HepG2 (cell line): Measurements from ENCODE around the gene GPC4. TPM values are rescaled to one million over a fixed set of nuclear protein-coding genes. Genes with fewer than 3 reads are reported as not detected.

Source experiments
- ATAC-seq: fragments of 200-7000 bp; cut with Tn5 transposase; 3 replicates; pipeline ENCODE4 v1.9.1; 2020; ENCODE audit warnings: mild to moderate bottlenecking, moderate library complexity
- BruUV-seq: library from RNA; stranded (reverse); fragments of 400-500 nt; replicated peaks from 2 replicates; lab custom pipeline; 2021; lab: Mats Ljungman, UMichigan
- CTCF ChIA-PET: fragments of 300-600 bp; formaldehyde crosslinking; extraction: SDS; loops from one replicate; lab custom pipeline; 2021; ENCODE audit warnings: low total read pairs, inconsistent platforms, low intra/inter-chr PET ratio; lab: Yijun Ruan, JAX
- POLR2A ChIA-PET: fragments of 350-600 bp; sonication (Branson Sonifier 250); formaldehyde crosslinking; loops from one replicate; lab custom pipeline; 2020; ENCODE audit warnings: antibody characterized with exemption, inconsistent platforms; lab: Yijun Ruan, JAX
- DNase-seq: peaks from one replicate; pipeline ENCODE4 v3.0.0-alpha.2; 2015; ENCODE audit warnings: low spot score
- FAIRE-seq: peaks from 3 replicates; lab custom pipeline; 2011; peaks lifted over from hg19 to GRCh38; lab: Jason Lieb, UNC
- H2AFZ ChIP-seq: one replicate; pipeline ENCODE4 v1.6.1; 2011; ENCODE audit warnings: low read length, inconsistent platforms
- H3K27ac ChIP-seq: fragments of 300-600 bp; 3 replicates; pipeline ENCODE4 v1.8.0; 2011; ENCODE audit warnings: mixed run types, mild to moderate bottlenecking, mixed read lengths, low read length, inconsistent platforms; ENCODE audit not compliant: insufficient read depth; ENCODE audit errors: extremely low read length
- H3K27me3 ChIP-seq, 2 experiments: fragments of 200-600 bp in 1 of 2; 2 replicates in 1 of 2; 3 replicates in 1 of 2; pipeline versions ENCODE4 v1.6.0 to v1.8.0; 2011; ENCODE audit warnings: low read length in 2 of 2, mild to moderate bottlenecking in 2 of 2, moderate library complexity in 2 of 2, inconsistent platforms in 1 of 2; ENCODE audit not compliant: insufficient read depth in 2 of 2, control insufficient read depth in 1 of 2
- H3K36me3 ChIP-seq, 2 experiments: fragments of 200-600 bp in 1 of 2; replicated peaks in 1 of 2; 2 replicates in 1 of 2; 3 replicates in 1 of 2; pipeline versions ENCODE4 v1.5.1 to v1.8.0; 2011; ENCODE audit warnings: low read length in 2 of 2, inconsistent platforms in 1 of 2; ENCODE audit not compliant: insufficient read depth in 2 of 2, control insufficient read depth in 1 of 2
- H3K4me1 ChIP-seq: 2 replicates; pipeline ENCODE4 v1.5.1; 2012; ENCODE audit warnings: low read length, inconsistent platforms; ENCODE audit not compliant: insufficient read depth
- H3K4me2 ChIP-seq: 2 replicates; pipeline ENCODE4 v1.6.0; 2011; ENCODE audit warnings: low read depth, low read length, inconsistent platforms
- H3K4me3 ChIP-seq, 3 experiments: fragments of 200-600 bp in 1 of 3; sonication (generic), shearing (Covaris generic) in 1 of 3; replicated peaks in 1 of 3; 2 replicates each; pipeline ENCODE4 v1.5.1; 2011 to 2016; ENCODE audit warnings: low read length in 3 of 3, inconsistent platforms in 2 of 3, low read depth in 2 of 3, mild to moderate bottlenecking in 2 of 3, control low read depth in 1 of 3, mixed read lengths in 1 of 3; ENCODE audit not compliant: insufficient read depth in 1 of 3
- H3K79me2 ChIP-seq: one replicate; pipeline ENCODE4 v1.6.1; 2011; ENCODE audit warnings: low read length, inconsistent platforms; ENCODE audit not compliant: insufficient read depth
- H3K9ac ChIP-seq: 2 replicates; pipeline ENCODE4 v1.6.0; 2011; ENCODE audit warnings: mild to moderate bottlenecking, low read depth, low read length, inconsistent platforms; ENCODE audit not compliant: insufficient read depth
- H3K9me3 ChIP-seq: 2 replicates; pipeline ENCODE4 v1.5.1; 2012; ENCODE audit warnings: mild to moderate bottlenecking, low read length
- H4K20me1 ChIP-seq: 2 replicates; pipeline ENCODE4 v1.6.0; 2011; ENCODE audit warnings: inconsistent platforms, mild to moderate bottlenecking, low read length, moderate library complexity; ENCODE audit not compliant: insufficient read depth
- DNMT3B ChIP-seq: conservative IDR thresholded peaks from 2 replicates; pipeline ENCODE4 v1.6.1; 2016; ENCODE audit warnings: missing biosample characterization, control low read depth
- GMEB2 ChIP-seq: IDR thresholded peaks from 2 replicates; pipeline ENCODE4 v1.6.1; 2016; ENCODE audit warnings: missing biosample characterization, missing genetic modification reagents, low read depth
- HNF4G ChIP-seq, 2 experiments: sonication (generic) in 1 of 2; formaldehyde crosslinking in 1 of 2; IDR thresholded peaks; 2 replicates each; pipeline versions ENCODE4 v1.4.0 to v1.6.1; 2011 to 2020; ENCODE audit warnings: borderline replicate concordance in 2 of 2, low read depth in 2 of 2, mild to moderate bottlenecking in 2 of 2, low read length in 1 of 2, missing genetic modification reagents in 1 of 2, moderate library complexity in 1 of 2
- KDM5B ChIP-seq: sonication (generic); formaldehyde crosslinking; IDR thresholded peaks from 2 replicates; pipeline ENCODE4 v1.4.0; 2020; ENCODE audit warnings: missing genetic modification reagents, mild to moderate bottlenecking, borderline replicate concordance
- KLF13 ChIP-seq: sonication (generic); formaldehyde crosslinking; IDR thresholded peaks from 2 replicates; pipeline ENCODE4 v1.4.0; 2020; ENCODE audit warnings: mild to moderate bottlenecking, missing genetic modification reagents
- MTF1 ChIP-seq: sonication (generic); formaldehyde crosslinking; IDR thresholded peaks from 2 replicates; pipeline ENCODE4 v1.5.0; 2020; ENCODE audit warnings: missing genetic modification reagents
- TBP ChIP-seq: sonication (generic); formaldehyde crosslinking; IDR thresholded peaks from 2 replicates; pipeline ENCODE4 v1.5.0; 2020; ENCODE audit warnings: missing genetic modification reagents
- ZMYM2 ChIP-seq: sonication (generic); formaldehyde crosslinking; IDR thresholded peaks from 2 replicates; pipeline ENCODE4 v1.8.0; 2022; ENCODE audit warnings: mild to moderate bottlenecking, missing genetic modification reagents
- ZNF253 ChIP-seq: sonication (generic); formaldehyde crosslinking; IDR thresholded peaks from 2 replicates; pipeline ENCODE4 v1.8.0; 2022; ENCODE audit warnings: mild to moderate bottlenecking, missing genetic modification reagents, borderline replicate concordance
- ZNF264 ChIP-seq: sonication (generic); formaldehyde crosslinking; IDR thresholded peaks from 2 replicates; pipeline ENCODE4 v1.4.0; 2020; ENCODE audit warnings: missing genetic modification reagents
- ZNF337 ChIP-seq: sonication (generic); formaldehyde crosslinking; IDR thresholded peaks from 2 replicates; pipeline ENCODE4 v1.5.1; 2020; ENCODE audit warnings: missing genetic modification reagents, low read depth, mild to moderate bottlenecking, borderline replicate concordance
- ZNF577 ChIP-seq: sonication (generic); formaldehyde crosslinking; IDR thresholded peaks from 2 replicates; pipeline ENCODE4 v1.4.0; 2020; ENCODE audit warnings: mild to moderate bottlenecking, low read depth, missing genetic modification reagents, borderline replicate concordance
- ZNF687 ChIP-seq: sonication (generic); formaldehyde crosslinking; IDR thresholded peaks from 2 replicates; pipeline ENCODE4 v1.5.1; 2020; ENCODE audit warnings: mild to moderate bottlenecking, missing genetic modification reagents, moderate library complexity
- ZNF841 ChIP-seq: sonication (generic); formaldehyde crosslinking; IDR thresholded peaks from 2 replicates; pipeline ENCODE4 v1.8.1; 2023; ENCODE audit warnings: missing genetic modification reagents, borderline replicate concordance
- WGBS: methylation state at CpG from one replicate; pipeline ENCODE4 v1.1.6; 2017; ENCODE audit warnings: low lambda C conversion rate; 5-methylcytosine and 5-hydroxymethylcytosine counted together
- in situ Hi-C: cut with HindIII; loops from 2 replicates; pipeline ENCODE4 v1.10.0; 2017; ENCODE audit warnings: low pct_unique_long_range_greater_than_20kb; ENCODE audit not compliant: extremely low pct_ligation_motif_present
- intact Hi-C: fragments of 100-400 bp; cut with micrococcal nuclease; formaldehyde crosslinking; loops from one replicate; pipeline ENCODE4 v1.10.0; 2022; ENCODE audit not compliant: unreplicated experiment
- polyA plus RNA-seq, 8 experiments: library from polyadenylated mRNA; depleted of rRNA in 3 of 8; stranded (reverse) in 7 of 8; unstranded in 1 of 8; fragments of >200 nt; fragmentation: Illumina TruSeq in 4 of 8; extraction: Trizol in 4 of 8; gene quantifications; 2 replicates each; pipeline versions ENCODE4 v1.2.1 to v1.2.3, GENCODE V29; 2011 to 2016; ENCODE audit warnings: low read depth in 4 of 8, missing spikeins in 1 of 8, mixed read lengths in 1 of 8; ENCODE audit not compliant: insufficient read depth in 1 of 8
- total RNA-seq, 5 experiments: library from RNA; depleted of rRNA; stranded (reverse); fragments of >200 nt; fragmentation: Illumina TruSeq; extraction: Trizol; gene quantifications; 2 replicates each; pipeline ENCODE4 v1.2.3, GENCODE V29; 2016; ENCODE audit warnings: low read depth in 1 of 5
- TF ChIP-seq, protein P1 (sequence below): sonication (generic); formaldehyde crosslinking; IDR thresholded peaks from 2 replicates; pipeline ENCODE4 v1.4.0; 2020; ENCODE audit warnings: missing genetic modification reagents, borderline replicate concordance

The GPC4 gene
- total and polyA plus RNA-seq, 2 of the 13 experiments (the other 11 are each of a cell fraction or from before 2014, with no cell fraction given) = 0.29 to 0.38 TPM

DNA sequence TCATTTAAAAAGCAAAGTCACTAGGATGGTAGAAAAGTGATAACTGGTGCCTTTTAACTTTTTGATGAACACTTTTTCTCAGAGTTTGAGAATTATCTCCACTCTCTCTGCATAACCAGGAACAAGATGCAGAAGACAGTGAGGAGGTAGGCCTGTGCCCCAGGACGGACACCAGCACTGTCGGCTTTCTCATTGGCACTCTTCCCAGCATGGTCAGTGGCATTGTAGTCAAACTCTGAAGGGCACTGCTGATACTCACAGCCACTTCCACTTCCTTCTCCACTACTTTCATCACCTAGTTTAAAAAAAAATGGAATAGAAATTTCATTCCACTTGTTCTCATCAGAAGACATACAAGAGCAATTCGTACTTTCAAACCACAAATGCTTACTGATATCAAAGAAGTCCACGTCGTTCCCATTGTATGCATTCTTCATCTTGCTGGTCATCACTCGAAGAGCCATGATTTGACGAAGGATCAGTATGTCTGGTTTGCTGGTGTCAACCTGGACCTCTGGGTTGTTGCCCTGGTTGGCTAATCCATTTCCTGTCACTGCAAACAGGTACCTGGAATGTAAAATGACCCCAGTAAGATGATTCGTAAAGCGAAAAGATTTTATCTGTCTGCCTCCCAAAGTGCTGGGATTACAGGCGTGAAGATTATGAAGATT, 112.4 kb downstream of the GPC4 start:
- H3K4me1 ChIP-seq = no peaks in the 10 kb centered on the region
- no peaks in the 10 kb centered on the region for H4K20me1 ChIP-seq
- in situ Hi-C loops (no loop called here), intact Hi-C loops (no loop called here)
- H2AFZ ChIP-seq = no peak overlapping the region
- no peak overlapping the region for H3K9ac ChIP-seq
- no peaks in the 10 kb centered on the region for H3K79me2 ChIP-seq
- no TSS peak for BruUV-seq
- no peak overlapping the region for H3K27ac ChIP-seq
- 70% methylated on average over 8 of the region's 10 CpGs for WGBS
- ChIA-PET CTCF (no interaction called here), POLR2A (no interaction called here)
- DNase-seq (no peak), ATAC-seq (no peak), FAIRE-seq (no peak)
- no peaks in the 10 kb centered on the region for H3K9me3 ChIP-seq
- no peak overlapping the region for H3K4me2 ChIP-seq
- no peak overlapping the region for H3K4me3 ChIP-seq
- no peaks in the 10 kb centered on the region for H3K36me3 ChIP-seq
- H3K27me3 ChIP-seq = no peaks in the 10 kb centered on the region
- TF ChIP-seq ZNF337 = no peak
- TF ChIP-seq ZNF687 (CRISPR knock-in tag) = no peak
- TF ChIP-seq HNF4G (IDR thresholded peaks at IDR 0.05; ENCODE audit: borderline replicate concordance, low read depth, low read length) = no peak
- no peak for TF ChIP-seq HNF4G (CRISPR knock-in tag; IDR thresholded peaks at IDR 0.05; ENCODE audit: borderline replicate concordance, low read depth)
- no peak for TF ChIP-seq ZNF264
- no peak for TF ChIP-seq ZMYM2 (CRISPR knock-in tag)
- TF ChIP-seq, protein P1, sequence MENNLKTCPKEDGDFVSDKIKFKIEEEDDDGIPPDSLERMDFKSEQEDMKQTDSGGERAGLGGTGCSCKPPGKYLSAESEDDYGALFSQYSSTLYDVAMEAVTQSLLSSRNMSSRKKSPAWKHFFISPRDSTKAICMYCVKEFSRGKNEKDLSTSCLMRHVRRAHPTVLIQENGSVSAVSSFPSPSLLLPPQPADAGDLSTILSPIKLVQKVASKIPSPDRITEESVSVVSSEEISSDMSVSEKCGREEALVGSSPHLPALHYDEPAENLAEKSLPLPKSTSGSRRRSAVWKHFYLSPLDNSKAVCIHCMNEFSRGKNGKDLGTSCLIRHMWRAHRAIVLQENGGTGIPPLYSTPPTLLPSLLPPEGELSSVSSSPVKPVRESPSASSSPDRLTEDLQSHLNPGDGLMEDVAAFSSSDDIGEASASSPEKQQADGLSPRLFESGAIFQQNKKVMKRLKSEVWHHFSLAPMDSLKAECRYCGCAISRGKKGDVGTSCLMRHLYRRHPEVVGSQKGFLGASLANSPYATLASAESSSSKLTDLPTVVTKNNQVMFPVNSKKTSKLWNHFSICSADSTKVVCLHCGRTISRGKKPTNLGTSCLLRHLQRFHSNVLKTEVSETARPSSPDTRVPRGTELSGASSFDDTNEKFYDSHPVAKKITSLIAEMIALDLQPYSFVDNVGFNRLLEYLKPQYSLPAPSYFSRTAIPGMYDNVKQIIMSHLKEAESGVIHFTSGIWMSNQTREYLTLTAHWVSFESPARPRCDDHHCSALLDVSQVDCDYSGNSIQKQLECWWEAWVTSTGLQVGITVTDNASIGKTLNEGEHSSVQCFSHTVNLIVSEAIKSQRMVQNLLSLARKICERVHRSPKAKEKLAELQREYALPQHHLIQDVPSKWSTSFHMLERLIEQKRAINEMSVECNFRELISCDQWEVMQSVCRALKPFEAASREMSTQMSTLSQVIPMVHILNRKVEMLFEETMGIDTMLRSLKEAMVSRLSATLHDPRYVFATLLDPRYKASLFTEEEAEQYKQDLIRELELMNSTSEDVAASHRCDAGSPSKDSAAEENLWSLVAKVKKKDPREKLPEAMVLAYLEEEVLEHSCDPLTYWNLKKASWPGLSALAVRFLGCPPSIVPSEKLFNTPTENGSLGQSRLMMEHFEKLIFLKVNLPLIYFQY (CRISPR knock-in tag) = no peak
- no peak for TF ChIP-seq TBP
- TF ChIP-seq GMEB2 (CRISPR knock-in tag) = no peak
- TF ChIP-seq KDM5B (CRISPR knock-in tag) = no peak
- TF ChIP-seq ZNF253 (CRISPR knock-in tag) = no peak
- no peak for TF ChIP-seq ZNF841 (CRISPR knock-in tag)
- TF ChIP-seq KLF13 (CRISPR knock-in tag) = no peak
- TF ChIP-seq MTF1 = no peak
- TF ChIP-seq DNMT3B (CRISPR knock-in tag) = no peak
- no peak for TF ChIP-seq ZNF577
